ENCODE results near the gene GALNT17. TPM values are rescaled to one million over a fixed set of nuclear protein-coding genes. Genes with fewer than 3 reads are reported as not detected.

Gene GALNT17
- total RNA-seq, 2 experiments from 2014 or later: not detected

GRCh38 chr7:71649812-71650211 lies 517.9 kb downstream of the GALNT17 start:
- H3K4me3 ChIP-seq (ENCODE audit: low read length): no peak overlapping the region
- no peak overlapping the region for H3K27ac ChIP-seq (ENCODE audit: low read depth in 1 of 2, low read length in 2 of 2)
- TF ChIP-seq CTCF (IDR thresholded peaks at IDR 0.05): no peak
- H3K4me3 Mint-ChIP-seq: no peak overlapping the region
- H3K4me1 ChIP-seq (ENCODE audit: insufficient read depth, low read length): no peaks in the 10 kb centered on the region
- no peaks in the 10 kb centered on the region for H3K4me1 Mint-ChIP-seq (ENCODE audit: low read depth)
- H3K9me3 ChIP-seq (ENCODE audit: control insufficient read depth in 1 of 2, insufficient read depth in 1 of 2, low read length in 2 of 2): peaks cover 14 to 32% of the 10 kb centered on the region in 2 experiments
- intact Hi-C loops (cut with DNase I, micrococcal nuclease): no loop called here
- ChIA-PET POLR2A (no interaction called here), CTCF (no interaction called here)
- DNase-seq (no peak), ATAC-seq (ENCODE audit: poor library complexity) (no peak)
- H3K36me3 ChIP-seq (ENCODE audit: insufficient read depth, low read length): no peaks in the 10 kb centered on the region
- no peak overlapping the region for H3K27ac Mint-ChIP-seq
- H3K9me3 Mint-ChIP-seq: peaks cover 7% of the 10 kb centered on the region
- H3K27me3 ChIP-seq (ENCODE audit: control insufficient read depth in 1 of 2, insufficient read depth in 2 of 2, low read length in 2 of 2): no peaks in the 10 kb centered on the region
- H3K36me3 Mint-ChIP-seq (ENCODE audit: low read depth): no peaks in the 10 kb centered on the region
- H3K27me3 Mint-ChIP-seq: no peaks in the 10 kb centered on the region

- Histone ChIP-seq H3K27me3 (ENCODE audit: control insufficient read depth in 1 of 2, insufficient read depth in 2 of 2, low read length in 2 of 2) (no peaks in the 10 kb centered on the region), H3K4me1 (ENCODE audit: insufficient read depth, low read length) (no peaks in the 10 kb centered on the region), H3K9me3 (ENCODE audit: control insufficient read depth in 1 of 2, insufficient read depth in 1 of 2, low read length in 2 of 2) (peaks cover 14 to 35% of the 10 kb centered on the region in 2 experiments), H3K36me3 (ENCODE audit: insufficient read depth, low read length) (no peaks in the 10 kb centered on the region), H3K27ac (ENCODE audit: low read depth in 1 of 2, low read length in 2 of 2) (no peak overlapping the region), H3K4me3 (ENCODE audit: low read length) (no peak overlapping the region)
- H3K4me3 Mint-ChIP-seq: no peak overlapping the region
- POLR2A ChIA-PET: no interaction called here
- no peaks in the 10 kb centered on the region for H3K27me3 Mint-ChIP-seq
- no peak for TF ChIP-seq CTCF (IDR thresholded peaks at IDR 0.05)
- H3K36me3 Mint-ChIP-seq (ENCODE audit: low read depth): no peaks in the 10 kb centered on the region
- H3K9me3 Mint-ChIP-seq: peaks cover 5% of the 10 kb centered on the region
- DNase-seq (no peak), ATAC-seq (ENCODE audit: poor library complexity) (no peak)
- no peaks in the 10 kb centered on the region for H3K4me1 Mint-ChIP-seq (ENCODE audit: low read depth)
- CTCF ChIA-PET: no interaction called here
- no peak overlapping the region for H3K27ac Mint-ChIP-seq
- intact Hi-C loops (cut with DNase I, micrococcal nuclease): no loop called here
These were observed 518.9 kb downstream of the GALNT17 start for GRCh38 chr7:71650653-71651337.

- Histone ChIP-seq H3K27ac (ENCODE audit: low read depth in 1 of 2, low read length in 2 of 2) (no peak overlapping the region), H3K4me3 (ENCODE audit: low read length) (no peak overlapping the region), H3K27me3 (ENCODE audit: control insufficient read depth in 1 of 2, insufficient read depth in 2 of 2, low read length in 2 of 2) (no peaks in the 10 kb centered on the region), H3K4me1 (ENCODE audit: insufficient read depth, low read length) (no peaks in the 10 kb centered on the region), H3K9me3 (ENCODE audit: control insufficient read depth in 1 of 2, insufficient read depth in 1 of 2, low read length in 2 of 2) (peaks cover 14 to 27% of the 10 kb centered on the region in 2 experiments), H3K36me3 (ENCODE audit: insufficient read depth, low read length) (no peaks in the 10 kb centered on the region)
- Mint-ChIP-seq H3K27ac (no peak overlapping the region), H3K4me3 (no peak overlapping the region), H3K9me3 (peaks cover 5% of the 10 kb centered on the region), H3K4me1 (ENCODE audit: low read depth) (no peaks in the 10 kb centered on the region), H3K27me3 (no peaks in the 10 kb centered on the region), H3K36me3 (ENCODE audit: low read depth) (no peaks in the 10 kb centered on the region)
- no peak for DNase-seq
- no peak for ATAC-seq (ENCODE audit: poor library complexity)
- TF ChIP-seq CTCF (IDR thresholded peaks at IDR 0.05): no peak
- ChIA-PET POLR2A (no interaction called here), CTCF (no interaction called here)
- intact Hi-C loops (cut with DNase I, micrococcal nuclease): no loop called here
These were observed 520.6 kb downstream of the GALNT17 start for GRCh38 chr7:71652510-71652909.
